KOPT-K1 (cell line): ENCODE results near the gene NKAP.
"Not testable (repeated sequence)": the region's sequence is repeated elsewhere in the genome, so short reads cannot be mapped to it uniquely, and the experiment has no call there.

Experiments used
- H3K27ac ChIP-seq: fragments of 200-600 bp; sonication (generic); 2 replicates; pipeline ENCODE4 v1.5.1; 2016; ENCODE audit warnings: antibody characterized with exemption, mild to moderate bottlenecking, low read depth, low read length; ENCODE audit not compliant: poor library complexity, severe bottlenecking
- H3K36me3 ChIP-seq: fragments of 200-600 bp; sonication (generic); 2 replicates; pipeline ENCODE4 v1.5.1; 2017; ENCODE audit warnings: antibody characterized with exemption, mild to moderate bottlenecking, low read length, moderate library complexity; ENCODE audit not compliant: insufficient read depth
- H3K9me3 ChIP-seq: fragments of 200-600 bp; sonication (generic); 2 replicates; pipeline ENCODE4 v1.5.1; 2017; ENCODE audit warnings: antibody characterized with exemption, low read length, mild to moderate bottlenecking; ENCODE audit not compliant: insufficient read depth, poor library complexity, severe bottlenecking

Gene NKAP

DNA sequence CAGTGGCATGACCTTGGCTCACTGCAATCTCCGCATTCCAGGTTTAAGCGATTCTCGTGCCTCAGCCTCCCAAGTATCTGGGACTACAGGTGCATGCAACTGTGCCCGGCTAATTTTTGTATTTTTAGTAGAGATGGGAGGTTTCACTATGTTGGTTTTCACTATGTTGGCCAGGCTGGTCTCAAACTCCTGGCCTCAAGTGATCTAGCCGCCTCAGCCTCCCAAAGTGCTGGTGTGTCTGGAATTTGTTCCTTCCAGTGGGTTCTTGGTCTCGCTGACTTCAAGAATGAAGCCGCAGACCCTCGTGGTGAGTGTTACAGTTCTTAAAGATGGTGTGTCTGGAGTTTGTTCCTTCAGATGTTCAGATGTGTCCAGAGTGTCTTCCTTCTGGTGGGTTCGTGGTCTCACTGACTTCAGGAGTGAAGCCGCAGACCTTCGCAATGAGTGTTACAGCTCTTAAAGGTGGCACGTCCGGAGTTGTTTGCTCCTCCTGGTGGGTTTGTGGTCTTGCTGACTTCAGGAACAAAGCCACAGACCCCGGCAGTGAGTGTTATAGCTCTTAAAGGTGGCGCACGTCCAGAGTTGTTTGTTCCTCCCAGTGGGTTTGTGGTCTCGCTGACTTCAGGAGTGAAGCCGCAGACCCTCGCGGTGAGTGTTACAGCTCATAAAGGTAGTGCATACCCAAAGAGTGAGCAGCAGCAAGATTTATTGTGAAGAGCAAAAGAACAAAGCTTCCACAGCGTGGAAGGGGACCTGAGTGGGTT lies 12.4 kb upstream of the NKAP start:
- not testable (repeated sequence) for H3K36me3 ChIP-seq, H3K9me3 ChIP-seq, H3K27ac ChIP-seq

- Histone ChIP-seq H3K36me3 (no peaks in the 10 kb centered on the region), H3K27ac (no peak overlapping the region), H3K9me3 (peaks cover 8% of the 10 kb centered on the region)
Measured at GRCh38 chrX:119954374-119954773, 10.8 kb upstream of the NKAP start.

DNA sequence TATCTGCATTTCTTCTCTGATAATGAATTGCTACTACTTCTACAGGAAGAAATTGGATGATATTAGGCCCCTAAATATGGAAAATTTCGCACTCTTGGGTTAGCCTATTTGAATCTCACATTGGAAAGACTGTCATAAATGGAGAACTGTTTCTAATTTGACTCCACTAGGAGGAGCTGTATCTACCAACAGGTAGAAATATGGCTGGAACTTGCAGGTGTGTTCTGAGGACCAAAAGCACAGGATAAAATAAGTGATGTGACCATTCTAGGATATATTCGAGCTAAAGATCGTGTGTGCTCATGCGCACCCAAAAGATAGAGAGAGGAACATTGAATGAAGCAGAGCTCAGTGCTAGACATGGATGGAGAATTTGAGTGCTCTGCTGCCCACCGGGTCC lies 4.8 kb upstream of the NKAP start:
- no peaks in the 10 kb centered on the region for H3K36me3 ChIP-seq
- no peaks in the 10 kb centered on the region for H3K9me3 ChIP-seq
- no peak overlapping the region for H3K27ac ChIP-seq

GRCh38 chrX:119945481-119945880 lies 1.9 kb upstream of the NKAP start:
- no peak overlapping the region for H3K27ac ChIP-seq
- H3K9me3 ChIP-seq: no peaks in the 10 kb centered on the region
- no peaks in the 10 kb centered on the region for H3K36me3 ChIP-seq

- H3K27ac ChIP-seq: peak overlapping the region; percentile 67
- no peaks in the 10 kb centered on the region for H3K36me3 ChIP-seq
- H3K9me3 ChIP-seq: no peaks in the 10 kb centered on the region
Measured at GRCh38 chrX:119942831-119943184, 743 bp downstream of the NKAP start.

DNA sequence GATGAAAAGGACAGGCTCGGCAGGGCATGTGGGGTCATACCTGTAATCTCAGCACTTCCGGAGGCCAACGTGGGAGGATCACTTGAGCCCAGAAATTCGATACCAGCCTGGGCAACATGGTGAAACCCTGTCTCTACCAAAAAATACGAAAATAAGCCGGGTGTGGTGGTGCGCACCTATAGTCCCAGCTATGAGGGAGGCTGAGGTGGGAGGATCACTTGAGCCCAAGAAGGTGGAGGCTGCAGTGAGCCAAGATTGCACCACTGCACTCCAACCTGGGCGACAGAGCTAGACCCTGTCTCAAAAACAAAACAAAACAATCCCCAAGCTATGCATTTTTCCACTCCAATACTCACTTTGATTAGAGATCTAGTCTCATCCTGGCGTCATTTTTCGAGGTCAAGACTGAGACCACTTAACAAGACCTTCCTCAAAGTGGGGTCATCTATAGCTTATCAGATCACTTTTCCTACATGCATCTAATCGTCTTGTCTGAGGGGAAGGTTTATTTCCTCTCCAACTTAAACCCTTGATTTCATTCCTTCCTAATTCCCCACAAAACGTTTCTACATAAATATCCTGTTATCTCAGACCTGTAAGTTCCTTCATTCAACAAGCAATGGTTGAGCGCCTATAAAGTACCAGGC lies 1.3 kb downstream of the NKAP start:
- no peaks in the 10 kb centered on the region for H3K9me3 ChIP-seq
- peak overlapping the region; percentile 67 for H3K27ac ChIP-seq
- no peaks in the 10 kb centered on the region for H3K36me3 ChIP-seq

DNA sequence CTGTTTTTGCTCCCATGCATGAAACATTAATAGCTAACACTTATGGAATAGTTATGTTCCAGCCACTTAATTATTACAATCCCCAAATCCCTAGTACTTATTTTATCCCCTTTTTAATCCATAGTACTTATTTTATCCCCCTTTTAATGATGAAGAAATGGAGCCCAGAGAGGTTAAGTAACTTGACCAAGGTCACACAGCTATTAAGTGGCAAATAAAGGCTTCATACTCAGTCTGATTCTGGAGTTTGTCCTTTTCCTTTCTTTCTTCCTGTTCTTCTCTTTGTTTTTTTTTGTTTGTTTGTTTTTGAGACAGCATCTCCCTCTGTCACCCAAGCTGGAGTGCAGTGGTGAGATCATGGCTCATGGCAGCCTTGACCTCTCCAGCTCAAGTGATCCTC lies 2.2 kb downstream of the NKAP start:
- Histone ChIP-seq H3K36me3 (no peaks in the 10 kb centered on the region), H3K27ac (no peak overlapping the region), H3K9me3 (no peaks in the 10 kb centered on the region)

DNA sequence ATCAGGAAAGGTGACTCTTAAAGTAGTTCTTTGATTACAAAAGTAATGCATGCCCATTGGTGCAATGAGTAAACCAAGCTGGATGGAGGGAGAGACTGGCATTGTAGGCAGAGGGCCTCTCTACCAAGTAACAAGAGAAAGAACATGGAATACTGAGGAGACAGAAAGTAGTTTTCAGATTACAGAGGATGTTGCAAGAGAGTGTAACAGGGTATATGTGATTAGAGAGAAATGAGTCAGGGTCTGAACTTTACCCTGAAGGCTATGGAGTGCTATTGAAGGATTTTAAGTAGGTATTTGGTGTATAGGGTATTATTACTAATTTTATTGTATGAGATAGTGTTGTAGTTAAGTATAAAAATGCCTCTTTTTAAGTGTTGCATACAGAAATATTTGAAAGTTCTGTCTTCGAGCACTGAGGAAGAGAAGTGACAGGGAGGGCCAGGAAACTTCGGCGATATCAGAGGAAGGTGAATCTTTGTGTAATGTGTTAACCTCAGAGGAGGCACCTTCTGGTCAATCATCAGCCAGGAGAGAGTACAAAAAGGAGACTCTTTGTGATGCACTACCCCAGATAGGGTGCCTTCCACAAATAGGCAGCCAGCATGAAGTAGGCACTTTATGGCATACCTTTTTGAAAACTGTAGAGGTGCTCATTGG lies 8.2 kb downstream of the NKAP start:
- Histone ChIP-seq H3K9me3 (no peaks in the 10 kb centered on the region), H3K27ac (no peak overlapping the region), H3K36me3 (peaks cover 42% of the 10 kb centered on the region)

DNA sequence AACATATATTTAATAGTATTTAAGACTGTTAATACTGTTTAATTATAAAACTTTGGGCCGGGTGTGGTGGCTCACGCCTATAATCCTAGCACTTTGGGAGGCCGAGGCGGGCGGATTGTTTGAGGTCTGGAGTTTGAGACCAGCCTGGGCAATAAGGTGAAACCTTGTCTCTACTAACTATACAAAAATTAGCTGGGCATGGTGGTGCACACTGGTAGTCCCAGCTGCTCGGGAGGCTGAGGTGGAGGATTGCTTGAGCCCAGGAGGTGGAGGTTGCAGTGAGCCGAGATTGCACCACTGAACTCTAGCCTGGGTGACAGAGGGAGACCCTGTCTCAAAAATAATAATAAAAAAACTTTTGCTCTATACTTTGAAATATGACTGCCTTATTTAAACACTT lies 21.2 kb downstream of the NKAP start:
- peaks cover 12% of the 10 kb centered on the region; the same call in 1 of the 2 replicates for H3K36me3 ChIP-seq
- not testable (repeated sequence) for H3K9me3 ChIP-seq, H3K27ac ChIP-seq

- H3K9me3 ChIP-seq: no peaks in the 10 kb centered on the region
- no peak overlapping the region for H3K27ac ChIP-seq
- peaks cover 4% of the 10 kb centered on the region; the same call in 1 of the 2 replicates for H3K36me3 ChIP-seq
Measured at GRCh38 chrX:119919835-119920585, 23.5 kb downstream of the NKAP start.

DNA sequence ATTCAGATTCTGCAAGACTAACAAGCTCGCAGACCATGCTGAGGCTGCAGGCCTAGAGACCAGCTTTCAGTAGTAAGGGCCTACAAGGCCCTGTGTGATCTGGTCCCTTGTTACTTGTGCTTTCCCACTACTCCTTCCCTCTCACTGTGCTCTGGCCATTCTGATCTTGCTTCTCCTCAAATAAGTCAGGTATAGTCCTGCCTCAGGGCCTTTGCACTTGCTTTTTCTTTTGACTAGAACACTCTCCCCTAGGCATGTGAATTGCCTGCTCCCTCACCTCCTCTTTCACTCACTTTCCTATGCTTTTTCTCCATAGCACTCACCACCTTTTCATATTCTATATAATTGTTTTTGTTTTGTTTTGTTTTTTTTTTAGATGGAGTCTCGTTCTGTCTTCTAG lies 25.7 kb downstream of the NKAP start:
- no peak overlapping the region for H3K27ac ChIP-seq
- no peaks in the 10 kb centered on the region for H3K36me3 ChIP-seq
- H3K9me3 ChIP-seq: no peaks in the 10 kb centered on the region

DNA sequence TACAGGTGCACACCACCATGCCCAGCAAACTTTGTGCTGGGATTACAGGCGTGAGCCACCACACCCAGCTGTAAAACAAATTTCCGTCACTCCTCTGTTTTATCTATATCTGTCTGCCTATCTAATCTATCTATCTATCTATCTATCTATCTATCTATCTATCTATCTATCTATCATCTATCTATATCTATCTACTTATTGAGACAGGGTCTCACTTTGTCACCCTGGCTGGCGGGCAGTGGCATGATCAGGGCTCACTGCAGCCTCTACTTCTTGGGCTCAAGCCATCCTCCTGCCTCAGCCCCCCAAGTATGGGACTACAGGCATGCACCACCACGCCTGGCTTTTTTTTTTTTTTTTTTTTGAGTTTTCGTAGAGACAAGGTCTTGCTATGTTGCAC lies 27.2 kb downstream of the NKAP start:
- H3K27ac ChIP-seq: no peak overlapping the region
- no peaks in the 10 kb centered on the region for H3K36me3 ChIP-seq
- H3K9me3 ChIP-seq: no peaks in the 10 kb centered on the region

- no peaks in the 10 kb centered on the region for H3K36me3 ChIP-seq
- H3K27ac ChIP-seq: no peak overlapping the region
- H3K9me3 ChIP-seq: no peaks in the 10 kb centered on the region
Measured at GRCh38 chrX:119900976-119901375, 42.6 kb downstream of the NKAP start.

- H3K9me3 ChIP-seq: no peaks in the 10 kb centered on the region
- no peak overlapping the region for H3K27ac ChIP-seq
- H3K36me3 ChIP-seq: no peaks in the 10 kb centered on the region
Measured at GRCh38 chrX:119899125-119899524, 44.4 kb downstream of the NKAP start.

- Histone ChIP-seq H3K36me3 (no peaks in the 10 kb centered on the region), H3K27ac (no peak within 1 kb of the TSS), H3K9me3 (no peaks in the 10 kb centered on the region)
Measured at GRCh38 chrX:119895843-119896326, 47.7 kb downstream of the NKAP start, which contains the start of gene AKAP14. TSS of gene AKAP14 (plus strand) at chrX:119895893. CDS start at chrX:119903224, 7,331 bp downstream.
